Activated T-helper 2 cell treated with anti-CD3 and anti-CD28 coated beads, Interferon-gamma antibody, Interleukin-2, Interleukin-4, amounts not matched to agents 10 μg/mL and 5 μg/mL and 100 μg/mL, durations not matched to agents 14 hours and 24 hours and 36 hours (primary cell): ENCODE results near the gene RNFT2. TPM values are rescaled to one million over a fixed set of nuclear protein-coding genes. Genes with fewer than 3 reads are reported as not detected.
A peak's percentile ranks its signal among the peaks of the same experiment; 100 is the strongest.

Experiments
- DNase-seq: peaks from one replicate; pipeline ENCODE4 v3.0.0; 2021; ENCODE audit warnings: low spot score
- H3K27ac Mint-ChIP-seq: one replicate; pipeline ENCODE4 v1.8.0; 2021; ENCODE audit warnings: mixed read lengths
- H3K27me3 Mint-ChIP-seq: one replicate; pipeline ENCODE4 v1.8.0; 2021; ENCODE audit warnings: low read depth, mixed read lengths
- H3K36me3 Mint-ChIP-seq: one replicate; pipeline ENCODE4 v1.8.0; 2021; ENCODE audit warnings: low read depth, mixed read lengths
- H3K4me1 Mint-ChIP-seq: one replicate; pipeline ENCODE4 v1.8.0; 2021; ENCODE audit warnings: low read depth, mixed read lengths
- H3K4me3 Mint-ChIP-seq: one replicate; pipeline ENCODE4 v1.8.0; 2021; ENCODE audit warnings: low read depth, mild to moderate bottlenecking, moderate library complexity, mixed read lengths
- H3K9me3 Mint-ChIP-seq: one replicate; pipeline ENCODE4 v1.8.0; 2021; ENCODE audit warnings: mixed read lengths
- intact Hi-C: fragments of 100-400 bp; cut with micrococcal nuclease; formaldehyde crosslinking; loops from one replicate; pipeline ENCODE4 v1.15.1; 2023
- total RNA-seq: library from RNA; stranded (reverse); gene quantifications from 2 replicates; pipeline ENCODE4 v1.2.3, GENCODE V29; 2022

RNFT2 gene
- total RNA-seq, 1 donor from 2014 or later = 14.4 TPM

GRCh38 chr12:116714175-116714574 lies 23.9 kb upstream of the RNFT2 start:
- peaks cover 5% of the 10 kb centered on the region for H3K4me1 Mint-ChIP-seq
- intact Hi-C loops = no loop called here
- no peak overlapping the region for H3K27ac Mint-ChIP-seq
- H3K36me3 Mint-ChIP-seq = peaks cover 26% of the 10 kb centered on the region
- H3K9me3 Mint-ChIP-seq = no peaks in the 10 kb centered on the region
- no peak for DNase-seq
- no peak overlapping the region for H3K4me3 Mint-ChIP-seq
- H3K27me3 Mint-ChIP-seq = peaks cover 14% of the 10 kb centered on the region

- H3K4me3 Mint-ChIP-seq = no peak overlapping the region
- H3K36me3 Mint-ChIP-seq = peaks cover 48% of the 10 kb centered on the region
- no peak for DNase-seq
- no peak overlapping the region for H3K27ac Mint-ChIP-seq
- H3K9me3 Mint-ChIP-seq = no peaks in the 10 kb centered on the region
- H3K4me1 Mint-ChIP-seq = peaks cover 11% of the 10 kb centered on the region
- H3K27me3 Mint-ChIP-seq = no peaks in the 10 kb centered on the region
- intact Hi-C loops = no loop called here
These were observed 20.4 kb upstream of the RNFT2 start for GRCh38 chr12:116717466-116718437.

DNA sequence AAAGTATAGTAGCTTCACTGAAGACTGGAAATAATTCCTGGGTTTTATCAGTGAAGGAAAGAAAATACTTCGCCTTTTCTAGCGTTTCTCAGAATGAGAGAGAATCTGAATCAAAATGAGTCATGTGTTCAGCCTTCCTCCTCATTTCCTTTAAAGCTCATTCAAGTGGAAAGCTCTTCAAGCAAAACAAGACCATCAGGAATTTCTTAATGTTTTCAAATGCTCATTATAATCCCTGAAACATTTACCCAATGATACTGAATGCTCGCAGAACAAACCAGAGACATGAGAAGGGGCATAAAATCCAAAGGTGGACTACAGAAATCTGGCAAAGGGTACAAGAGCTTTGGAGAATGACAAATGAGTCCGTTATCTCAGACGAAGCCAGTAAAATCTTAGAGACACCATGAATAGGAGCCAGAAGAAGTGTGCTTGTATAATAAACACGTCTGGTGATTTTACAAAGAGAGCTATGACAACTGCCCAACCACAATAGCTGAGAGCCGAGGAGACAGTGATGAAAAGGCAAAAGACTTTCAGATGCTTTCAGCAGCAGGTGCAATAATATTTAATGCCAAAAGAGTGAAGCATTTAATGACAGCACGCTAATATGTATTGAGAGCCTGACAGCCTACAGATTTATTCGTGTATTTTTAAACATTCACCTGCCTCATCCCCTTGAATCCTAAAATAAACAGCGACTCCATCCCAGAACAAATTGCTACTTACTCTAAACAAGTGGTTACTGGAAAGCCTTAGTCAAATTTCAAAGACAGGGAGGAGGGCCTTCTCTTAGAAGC lies 19.3 kb upstream of the RNFT2 start:
- no peak for DNase-seq
- Mint-ChIP-seq H3K9me3 (no peaks in the 10 kb centered on the region), H3K4me1 (peaks cover 11% of the 10 kb centered on the region), H3K27me3 (no peaks in the 10 kb centered on the region), H3K4me3 (no peak overlapping the region), H3K27ac (no peak overlapping the region), H3K36me3 (peaks cover 49% of the 10 kb centered on the region)
- intact Hi-C loops = no loop called here

GRCh38 chr12:116719731-116720528 lies 18.2 kb upstream of the RNFT2 start:
- no peaks in the 10 kb centered on the region for H3K9me3 Mint-ChIP-seq
- H3K27ac Mint-ChIP-seq = no peak overlapping the region
- H3K36me3 Mint-ChIP-seq = peaks cover 49% of the 10 kb centered on the region
- peaks cover 11% of the 10 kb centered on the region for H3K4me1 Mint-ChIP-seq
- no peaks in the 10 kb centered on the region for H3K27me3 Mint-ChIP-seq
- intact Hi-C loops = no loop called here
- no peak for DNase-seq
- H3K4me3 Mint-ChIP-seq = no peak overlapping the region

DNA sequence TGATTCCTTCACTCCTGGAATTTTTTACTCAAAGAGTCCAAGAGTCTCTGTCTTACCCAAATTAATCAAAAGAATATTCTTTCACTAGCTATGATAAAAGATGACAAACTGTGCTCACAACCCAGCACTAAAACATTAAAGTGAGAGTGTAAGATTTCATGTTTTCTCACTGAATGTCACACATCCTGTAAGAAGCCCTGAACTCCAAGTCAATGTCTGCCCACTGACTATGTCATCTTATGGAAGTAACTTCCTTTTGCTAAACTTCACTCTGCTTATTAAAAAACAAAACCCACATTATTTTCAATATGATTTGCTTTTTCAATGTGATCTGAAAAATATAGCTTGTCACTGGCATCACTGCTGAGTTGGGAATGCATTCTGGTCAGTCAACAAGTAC lies 15.9 kb upstream of the RNFT2 start:
- no peak overlapping the region for H3K4me3 Mint-ChIP-seq
- H3K27me3 Mint-ChIP-seq = no peaks in the 10 kb centered on the region
- H3K4me1 Mint-ChIP-seq = peaks cover 11% of the 10 kb centered on the region
- H3K36me3 Mint-ChIP-seq = peaks cover 33% of the 10 kb centered on the region
- intact Hi-C loops = no loop called here
- no peaks in the 10 kb centered on the region for H3K9me3 Mint-ChIP-seq
- H3K27ac Mint-ChIP-seq = no peak overlapping the region
- DNase-seq = no peak

GRCh38 chr12:116726694-116727093 lies 11.4 kb upstream of the RNFT2 start:
- Mint-ChIP-seq H3K4me1 (peaks cover 6% of the 10 kb centered on the region), H3K27me3 (no peaks in the 10 kb centered on the region), H3K4me3 (no peak overlapping the region), H3K27ac (no peak overlapping the region), H3K9me3 (no peaks in the 10 kb centered on the region), H3K36me3 (peaks cover 21% of the 10 kb centered on the region)
- intact Hi-C loops = no loop called here
- no peak for DNase-seq

- intact Hi-C loops = no loop called here
- no peaks in the 10 kb centered on the region for H3K27me3 Mint-ChIP-seq
- no peak for DNase-seq
- H3K4me3 Mint-ChIP-seq = no peak overlapping the region
- H3K36me3 Mint-ChIP-seq = peaks cover 15% of the 10 kb centered on the region
- H3K4me1 Mint-ChIP-seq = peaks cover 5% of the 10 kb centered on the region
- H3K9me3 Mint-ChIP-seq = no peaks in the 10 kb centered on the region
- H3K27ac Mint-ChIP-seq = no peak overlapping the region
These were observed 10.9 kb upstream of the RNFT2 start for GRCh38 chr12:116727261-116727660.

- Mint-ChIP-seq H3K4me1 (no peaks in the 10 kb centered on the region), H3K36me3 (peaks cover 12% of the 10 kb centered on the region), H3K4me3 (no peak overlapping the region), H3K27ac (no peak overlapping the region), H3K9me3 (no peaks in the 10 kb centered on the region), H3K27me3 (no peaks in the 10 kb centered on the region)
- DNase-seq = no peak
- intact Hi-C loops = no loop called here
These were observed 10.2 kb upstream of the RNFT2 start for GRCh38 chr12:116727891-116728290.

DNA sequence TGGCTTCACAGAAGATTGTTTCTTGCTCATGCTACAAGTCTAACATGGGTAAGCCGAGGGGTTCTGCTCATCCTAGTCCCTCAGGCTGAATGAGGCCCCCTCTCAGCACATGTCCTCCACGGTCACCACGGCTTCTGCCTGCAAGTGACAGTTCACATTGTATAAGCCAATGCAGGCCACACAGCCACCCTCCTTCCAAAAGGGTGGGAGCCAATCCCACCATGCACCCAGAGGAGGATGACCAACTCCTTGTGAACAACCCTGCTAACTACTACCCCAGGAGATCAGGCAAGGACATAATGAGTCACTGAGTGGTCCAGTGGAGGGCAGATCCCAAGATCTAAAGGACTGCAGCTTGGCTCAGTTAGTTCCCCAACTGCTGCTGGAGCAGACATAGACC lies 6.3 kb upstream of the RNFT2 start:
- Mint-ChIP-seq H3K27me3 (no peaks in the 10 kb centered on the region), H3K27ac (no peak overlapping the region), H3K9me3 (no peaks in the 10 kb centered on the region), H3K4me1 (peaks cover 15% of the 10 kb centered on the region), H3K4me3 (no peak overlapping the region), H3K36me3 (peaks cover 25% of the 10 kb centered on the region)
- no peak for DNase-seq
- intact Hi-C loops = loop anchor here (10.0 kb wide), 1 partner anchor 403 kb away; no protein-coding TSS in a partner anchor

DNA sequence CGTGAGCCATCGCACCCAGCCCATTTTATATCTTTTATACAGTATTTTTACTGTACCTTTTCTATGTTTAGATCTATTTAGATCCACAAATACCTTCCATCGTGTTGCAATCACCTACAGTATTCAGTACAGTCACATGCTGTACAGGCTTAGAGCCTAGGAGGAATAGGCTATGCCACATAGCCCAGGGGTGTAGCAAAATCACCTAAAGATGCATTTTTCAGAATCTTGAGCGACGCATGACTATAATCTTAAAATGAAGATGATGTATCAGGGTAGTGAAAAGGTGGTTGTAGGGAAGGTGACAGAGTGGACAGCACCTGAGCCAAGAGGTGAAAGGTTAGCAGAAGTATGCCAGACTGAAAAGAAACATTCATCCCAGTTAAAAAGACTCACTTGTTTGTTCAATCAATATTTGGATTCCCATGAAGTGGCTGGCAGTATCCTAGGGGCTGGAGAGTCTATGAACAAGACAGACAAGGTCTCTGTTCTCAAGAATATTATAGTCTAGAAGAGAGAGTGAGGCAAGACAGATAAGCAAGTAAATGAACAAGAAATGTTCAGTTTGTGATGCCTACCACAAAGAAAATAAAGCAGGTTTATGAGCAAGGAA lies 3.9 kb upstream of the RNFT2 start:
- Mint-ChIP-seq H3K4me1 (peaks cover 18% of the 10 kb centered on the region), H3K4me3 (peak overlapping the region; percentile 40), H3K9me3 (no peaks in the 10 kb centered on the region), H3K36me3 (peaks cover 22% of the 10 kb centered on the region), H3K27me3 (no peaks in the 10 kb centered on the region), H3K27ac (no peak overlapping the region)
- no peak for DNase-seq
- intact Hi-C loops = loop anchor here (10.0 kb wide), 1 partner anchor 401 kb away; no protein-coding TSS in a partner anchor

DNA sequence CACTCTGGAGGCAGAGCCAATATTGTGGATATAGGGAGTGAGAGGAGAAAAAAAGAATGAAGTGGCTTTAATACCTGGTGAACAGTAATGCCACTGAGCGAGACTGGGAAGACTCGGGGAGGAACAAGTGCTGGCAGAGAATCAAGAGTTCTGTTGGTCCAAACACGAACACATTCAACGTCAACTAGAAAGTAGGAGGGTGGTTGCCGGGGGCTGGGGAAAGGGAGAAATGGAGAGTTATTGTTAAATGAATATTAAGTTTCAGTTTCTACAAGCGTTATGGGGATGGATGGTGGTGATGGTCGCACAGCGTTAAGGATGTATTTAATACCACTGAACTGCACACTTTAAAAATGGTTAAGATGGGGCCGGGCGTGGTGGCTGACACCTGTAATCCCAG lies 3.0 kb upstream of the RNFT2 start:
- Mint-ChIP-seq H3K4me1 (peaks cover 18% of the 10 kb centered on the region), H3K36me3 (peaks cover 18% of the 10 kb centered on the region), H3K9me3 (no peaks in the 10 kb centered on the region), H3K27ac (no peak overlapping the region), H3K4me3 (peak overlapping the region; percentile 40), H3K27me3 (no peaks in the 10 kb centered on the region)
- DNase-seq = no peak
- intact Hi-C loops = loop anchor here (10.0 kb wide), 1 partner anchor 400 kb away; no protein-coding TSS in a partner anchor
